Mesodermal cell (in vitro differentiated cells): ENCODE measurements around the gene PINK1.

ENCODE experiments used
- H3K27ac ChIP-seq: 2 replicates; pipeline ENCODE4 v1.7.0; 2013; ENCODE audit warnings: mild to moderate bottlenecking, low read depth, low read length, moderate library complexity; ENCODE audit not compliant: severe bottlenecking
- H3K36me3 ChIP-seq: 2 replicates; pipeline ENCODE4 v1.7.1; 2013; ENCODE audit warnings: mild to moderate bottlenecking, low read length, moderate library complexity; ENCODE audit not compliant: control insufficient read depth, insufficient read depth
- H3K4me1 ChIP-seq: one replicate; pipeline ENCODE4 v1.7.1; 2013; ENCODE audit warnings: mild to moderate bottlenecking, low read length; ENCODE audit not compliant: insufficient read depth, control insufficient read depth, poor library complexity, severe bottlenecking
- H3K4me3 ChIP-seq: 2 replicates; pipeline ENCODE4 v1.7.0; 2013; ENCODE audit warnings: low read length, control low read depth, mild to moderate bottlenecking; ENCODE audit not compliant: insufficient read depth, poor library complexity, severe bottlenecking; ENCODE audit errors: extremely low read depth
- H3K9me3 ChIP-seq: 2 replicates; pipeline ENCODE4 v1.7.1; 2013; ENCODE audit warnings: mild to moderate bottlenecking, low read length, moderate library complexity; ENCODE audit not compliant: control insufficient read depth
- WGBS, 2 experiments: methylation state at CpG; one replicate each; pipeline ENCODE4 v1.1.5; 2013; ENCODE audit warnings: missing lambda C conversion rate in 2 of 2; ENCODE audit not compliant: insufficient coverage in 2 of 2; 5-methylcytosine and 5-hydroxymethylcytosine counted together

The PINK1 gene

DNA sequence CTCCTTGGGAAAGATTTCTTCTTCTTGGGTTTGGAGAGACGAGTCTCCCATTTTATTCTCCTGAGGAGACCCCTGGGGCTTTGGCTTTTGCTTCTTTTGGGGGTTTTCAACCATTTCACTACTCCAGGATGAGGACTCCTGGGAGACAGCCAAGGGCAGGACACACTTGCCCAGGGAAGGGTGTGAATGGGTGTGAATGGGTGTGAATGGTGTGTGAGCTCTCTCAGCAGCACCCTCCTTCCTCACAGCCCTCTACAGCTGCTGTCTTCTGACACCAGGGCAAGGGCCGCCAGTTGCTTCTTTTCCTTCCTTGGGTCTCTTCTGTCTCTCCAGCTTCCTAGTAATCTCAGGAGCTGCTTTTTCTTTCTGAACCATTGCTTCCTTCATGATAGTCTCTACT, 60.4 kb downstream of the PINK1 start:
- 100% methylated on average over 1 of the region's 2 CpGs; no CpG with 5 or more reads in 1 of the 2 experiments for WGBS, 2 experiments
- no peak overlapping the region for H3K27ac ChIP-seq
- no peaks in the 10 kb centered on the region for H3K9me3 ChIP-seq
- peaks cover 9% of the 10 kb centered on the region for H3K4me1 ChIP-seq
- H3K36me3 ChIP-seq = no peaks in the 10 kb centered on the region
- H3K4me3 ChIP-seq = no peak overlapping the region

DNA sequence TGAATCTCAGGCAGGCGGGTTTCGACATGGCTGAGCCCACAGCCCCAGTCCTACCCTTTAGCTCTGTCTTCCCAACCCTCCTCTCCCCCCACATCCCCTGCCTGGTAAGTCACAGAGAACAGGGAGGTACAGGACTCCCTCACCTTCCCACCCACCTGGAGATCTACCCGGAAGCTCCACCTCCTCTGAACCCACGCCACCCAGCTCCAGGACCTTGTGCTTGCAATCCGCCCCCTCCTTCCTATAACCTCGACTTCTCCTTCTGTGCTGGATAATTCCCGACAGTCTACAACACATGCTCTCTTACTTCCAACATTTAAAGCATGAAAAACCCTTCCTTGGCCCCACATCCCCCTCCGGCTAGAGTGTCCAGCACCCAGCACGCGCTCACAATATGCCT, 62.3 kb downstream of the PINK1 start:
- no peaks in the 10 kb centered on the region for H3K9me3 ChIP-seq
- H3K27ac ChIP-seq = no peak overlapping the region
- H3K4me3 ChIP-seq = no peak overlapping the region
- WGBS, 2 experiments = 89 to 92% methylated on average over 8 to 10 of the region's 10 CpGs
- no peaks in the 10 kb centered on the region for H3K36me3 ChIP-seq
- H3K4me1 ChIP-seq = peaks cover 17% of the 10 kb centered on the region

DNA sequence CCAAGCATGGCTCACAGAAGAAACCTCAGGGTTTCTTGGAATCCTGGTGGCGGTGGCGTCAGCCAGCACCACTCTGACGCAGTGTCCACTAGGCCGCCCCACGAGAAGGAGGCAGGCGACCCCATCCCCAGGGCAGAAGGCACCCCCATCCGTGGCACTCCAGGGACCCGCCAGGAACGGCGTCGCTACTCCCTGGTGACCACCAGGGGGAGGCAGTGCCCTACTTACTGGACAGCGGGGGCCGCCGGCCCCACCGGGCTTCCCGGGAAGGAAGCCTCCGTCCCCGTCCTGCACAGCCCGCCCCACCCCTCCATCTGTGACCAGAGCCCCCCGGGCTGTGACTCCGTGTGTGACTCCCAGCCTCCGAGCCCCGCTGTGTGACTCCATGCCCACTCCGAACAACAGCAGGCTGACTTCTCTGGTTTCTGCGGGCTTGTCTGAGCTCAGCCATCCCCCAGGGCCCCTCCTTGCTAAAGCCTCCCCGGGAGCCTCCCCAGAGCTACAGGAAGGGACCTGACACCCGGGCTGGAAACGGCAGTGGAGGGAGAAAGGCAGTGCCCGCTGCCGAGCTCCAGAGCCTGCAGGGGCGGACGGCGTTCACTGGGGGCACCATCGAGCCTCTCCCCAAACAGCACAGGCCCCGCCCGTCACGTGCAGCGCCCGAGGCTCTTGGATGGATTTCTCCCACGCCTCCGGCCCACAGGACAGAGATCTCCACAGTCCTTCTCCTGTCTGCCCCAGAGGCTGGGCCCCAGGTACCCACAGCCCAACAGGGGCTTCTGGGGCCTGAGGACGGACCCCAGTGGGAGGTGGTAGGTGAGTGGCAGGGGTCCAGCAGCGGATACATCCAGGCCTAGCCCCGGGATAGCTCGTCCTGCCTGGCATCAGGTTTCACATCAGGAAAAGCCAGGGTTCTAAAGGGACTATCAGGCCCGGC, 63.4 kb downstream of the PINK1 start:
- WGBS, 2 experiments = 2 to 6% methylated on average over 22 to 33 of the region's 46 CpGs
- H3K4me3 ChIP-seq = peak overlapping the region; percentile 40
- H3K36me3 ChIP-seq = no peaks in the 10 kb centered on the region
- H3K27ac ChIP-seq = peak overlapping the region; percentile 93
- H3K9me3 ChIP-seq = no peaks in the 10 kb centered on the region
- peaks cover 19% of the 10 kb centered on the region for H3K4me1 ChIP-seq

DNA sequence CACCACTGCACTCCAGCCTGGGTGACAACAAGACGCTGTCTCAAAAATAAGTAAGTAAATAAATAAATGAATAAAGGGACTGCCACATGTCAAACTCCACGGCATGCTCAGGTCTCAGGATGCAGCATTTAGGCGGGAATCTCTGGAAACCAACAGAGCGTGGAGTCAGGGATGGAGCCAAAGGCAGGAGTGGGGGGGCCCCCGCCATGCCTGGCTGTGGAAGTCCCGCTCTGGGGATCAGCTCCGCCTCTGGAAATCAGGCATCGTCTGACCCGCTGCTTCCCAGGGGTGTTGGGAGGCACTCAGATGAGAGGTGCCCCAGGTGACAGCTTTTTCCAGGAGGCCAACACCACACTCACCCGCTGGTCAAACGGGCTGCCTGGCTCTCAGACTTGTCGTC, 64.3 kb downstream of the PINK1 start:
- 95% methylated on average over 9 to 12 of the region's 12 CpGs for WGBS, 2 experiments
- H3K36me3 ChIP-seq = no peaks in the 10 kb centered on the region
- no peak overlapping the region for H3K4me3 ChIP-seq
- H3K4me1 ChIP-seq = peaks cover 19% of the 10 kb centered on the region
- H3K27ac ChIP-seq = no peak overlapping the region
- H3K9me3 ChIP-seq = no peaks in the 10 kb centered on the region

DNA sequence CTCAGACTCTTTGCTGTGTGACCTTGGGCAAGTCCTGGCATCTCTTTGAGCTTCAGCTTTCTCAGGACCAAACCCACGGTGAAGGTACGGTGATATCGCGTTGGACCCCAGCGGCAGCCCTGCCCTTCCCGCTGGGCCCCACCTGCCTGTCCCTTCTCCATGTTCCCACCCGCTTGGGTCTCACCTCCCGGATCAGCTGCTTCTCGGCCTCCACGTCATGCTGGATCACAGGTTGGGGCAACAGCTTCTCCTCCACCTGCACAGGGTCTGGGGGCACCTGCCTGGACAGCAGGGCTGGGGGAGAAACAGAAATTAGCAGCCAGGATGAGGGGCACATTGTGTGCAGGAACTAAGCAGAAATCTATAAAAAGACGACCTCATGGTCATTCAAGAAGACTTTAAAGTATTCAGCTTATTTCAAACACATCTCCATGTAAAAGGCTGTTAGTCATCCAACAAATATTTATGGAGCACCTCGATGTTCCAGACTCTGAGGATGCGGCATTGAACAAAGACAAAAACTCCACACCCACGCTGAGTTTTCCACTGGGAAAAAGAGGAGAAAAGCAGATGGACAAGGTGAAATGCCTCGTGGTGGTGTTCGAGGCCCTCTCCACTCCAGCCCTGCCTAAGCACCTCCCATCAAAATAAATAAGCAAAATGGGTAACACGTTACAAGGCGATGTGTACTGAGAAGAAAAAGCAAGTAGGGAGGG, 65.1 kb downstream of the PINK1 start:
- H3K4me3 ChIP-seq = no peak overlapping the region
- H3K4me1 ChIP-seq = peaks cover 19% of the 10 kb centered on the region
- no peaks in the 10 kb centered on the region for H3K36me3 ChIP-seq
- peak overlapping the region; percentile 80 for H3K27ac ChIP-seq
- no peaks in the 10 kb centered on the region for H3K9me3 ChIP-seq
- 84 to 89% methylated on average over 10 to 16 of the region's 18 CpGs for WGBS, 2 experiments

DNA sequence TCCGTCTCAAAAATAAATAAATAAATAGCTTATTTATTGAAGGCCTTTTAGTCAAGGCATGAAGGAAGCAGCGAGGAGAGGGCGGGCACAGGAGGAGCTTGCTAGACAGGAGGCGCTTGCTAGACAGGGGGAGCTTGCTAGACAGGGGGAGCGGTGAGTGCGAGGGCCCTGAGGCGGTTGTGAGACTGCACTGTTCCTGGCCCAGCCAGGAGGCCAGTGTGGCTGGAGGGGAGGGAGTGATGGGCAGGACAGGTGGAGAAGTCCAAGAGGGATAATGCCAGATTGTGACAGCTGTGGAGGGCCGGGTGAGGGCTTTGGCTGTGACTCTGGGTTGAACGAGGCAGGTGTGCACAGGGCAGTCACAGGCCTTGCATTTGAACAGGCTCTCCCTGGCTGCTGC, 66.3 kb downstream of the PINK1 start:
- Histone ChIP-seq H3K27ac (no peak overlapping the region), H3K4me3 (no peak overlapping the region), H3K9me3 (no peaks in the 10 kb centered on the region), H3K36me3 (no peaks in the 10 kb centered on the region), H3K4me1 (peaks cover 21% of the 10 kb centered on the region)
- WGBS, 2 experiments = 96 to 97% methylated on average over 7 to 8 of the region's 9 CpGs

DNA sequence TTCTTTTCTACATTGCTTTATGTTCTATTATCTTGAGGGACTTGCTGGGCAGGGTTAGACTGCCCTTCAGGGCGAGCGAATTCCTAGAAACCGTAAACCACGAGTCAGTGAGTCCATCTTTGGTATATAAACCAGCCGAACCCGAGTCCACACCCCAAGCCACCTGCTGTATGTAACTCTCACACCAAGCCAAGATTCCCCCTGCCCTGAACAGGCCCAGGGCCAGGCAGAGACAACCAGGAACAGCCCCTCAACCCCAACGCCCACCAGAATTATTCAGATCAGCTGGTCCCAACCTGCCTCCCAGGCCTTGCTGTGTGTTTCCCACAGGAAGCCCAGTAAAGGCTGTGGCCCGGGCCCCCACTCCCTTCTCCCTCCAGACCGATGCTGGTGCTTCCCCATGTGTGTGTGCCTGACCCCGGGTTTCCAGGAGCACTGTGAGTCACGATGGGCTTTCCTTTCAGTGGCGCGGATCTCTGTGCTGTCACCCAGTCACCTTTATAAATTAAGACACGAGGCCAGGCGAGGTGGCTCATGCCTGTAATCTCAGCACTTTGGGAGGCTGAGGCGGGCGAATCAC, 67.5 kb downstream of the PINK1 start:
- H3K4me1 ChIP-seq = peaks cover 32% of the 10 kb centered on the region
- H3K27ac ChIP-seq = no peak overlapping the region
- no peaks in the 10 kb centered on the region for H3K9me3 ChIP-seq
- no peak overlapping the region for H3K4me3 ChIP-seq
- 90% methylated on average over 13 to 15 of the region's 17 CpGs for WGBS, 2 experiments
- H3K36me3 ChIP-seq = no peaks in the 10 kb centered on the region
